Upper lobe of left lung (tissue), 4 donors: Measurements from ENCODE around the gene DNAJB6.

Experiments
- EP300 ChIP-seq, 4 donors: sonication (generic); formaldehyde crosslinking; IDR thresholded peaks; one replicate each; pipeline ENCODE4 v1.5.1; 2017; ENCODE audit warnings: antibody characterized with exemption in 4 of 4, control low read depth in 2 of 4
- TF ChIP-seq, protein P1 (sequence below), 6 experiments: fragments of 450-650 bp in 4 of 6; fragments of 200-600 bp in 2 of 6; sonication (generic) in 2 of 6; IDR thresholded peaks; one replicate each; pipeline ENCODE4 v1.5.1; 2016 to 2019; ENCODE audit warnings: antibody characterized with exemption in 6 of 6

DNA sequence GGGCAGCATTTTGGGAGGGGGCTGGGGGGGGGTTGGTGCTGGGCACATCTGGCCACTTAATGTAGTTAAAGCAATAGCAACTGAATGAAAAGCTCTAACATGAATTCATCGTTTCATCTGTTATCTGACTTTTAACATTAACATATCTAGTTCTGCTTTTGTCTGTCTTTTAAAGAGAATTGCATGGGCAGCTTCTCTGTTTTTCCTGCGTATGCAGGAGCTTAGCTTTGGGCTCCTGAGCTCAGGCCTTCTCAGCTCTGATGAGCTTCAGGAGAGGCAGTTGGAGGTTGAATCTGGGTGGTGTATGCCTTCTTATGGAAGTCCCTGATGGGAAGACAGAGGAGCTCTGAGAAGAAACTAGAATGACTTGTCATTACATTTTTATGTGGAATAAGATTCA, 58.4 kb downstream of the DNAJB6 start:
- TF ChIP-seq, protein P1, sequence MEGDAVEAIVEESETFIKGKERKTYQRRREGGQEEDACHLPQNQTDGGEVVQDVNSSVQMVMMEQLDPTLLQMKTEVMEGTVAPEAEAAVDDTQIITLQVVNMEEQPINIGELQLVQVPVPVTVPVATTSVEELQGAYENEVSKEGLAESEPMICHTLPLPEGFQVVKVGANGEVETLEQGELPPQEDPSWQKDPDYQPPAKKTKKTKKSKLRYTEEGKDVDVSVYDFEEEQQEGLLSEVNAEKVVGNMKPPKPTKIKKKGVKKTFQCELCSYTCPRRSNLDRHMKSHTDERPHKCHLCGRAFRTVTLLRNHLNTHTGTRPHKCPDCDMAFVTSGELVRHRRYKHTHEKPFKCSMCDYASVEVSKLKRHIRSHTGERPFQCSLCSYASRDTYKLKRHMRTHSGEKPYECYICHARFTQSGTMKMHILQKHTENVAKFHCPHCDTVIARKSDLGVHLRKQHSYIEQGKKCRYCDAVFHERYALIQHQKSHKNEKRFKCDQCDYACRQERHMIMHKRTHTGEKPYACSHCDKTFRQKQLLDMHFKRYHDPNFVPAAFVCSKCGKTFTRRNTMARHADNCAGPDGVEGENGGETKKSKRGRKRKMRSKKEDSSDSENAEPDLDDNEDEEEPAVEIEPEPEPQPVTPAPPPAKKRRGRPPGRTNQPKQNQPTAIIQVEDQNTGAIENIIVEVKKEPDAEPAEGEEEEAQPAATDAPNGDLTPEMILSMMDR (IDR thresholded peaks at IDR 0.05): no peak
- no peak for TF ChIP-seq EP300 (IDR thresholded peaks at IDR 0.05)
